BLaER1 (cell line): ENCODE measurements around the gene PLCD3.
A peak's percentile ranks its signal among the peaks of the same experiment; 100 is the strongest.

ENCODE experiments used
- H3K27ac ChIP-seq: shearing (Covaris generic); formaldehyde crosslinking; 2 replicates; pipeline ENCODE4 v1.8.1; 2022
- H3K27me3 ChIP-seq: shearing (Covaris generic); formaldehyde crosslinking; 2 replicates; pipeline ENCODE4 v1.8.1; 2022
- H3K36me3 ChIP-seq: shearing (Covaris generic); formaldehyde crosslinking; 2 replicates; pipeline ENCODE4 v1.8.1; 2022
- H3K4me1 ChIP-seq: shearing (Covaris generic); formaldehyde crosslinking; 2 replicates; pipeline ENCODE4 v1.8.1; 2022
- H3K4me2 ChIP-seq: shearing (Covaris generic); formaldehyde crosslinking; 2 replicates; pipeline ENCODE4 v1.8.1; 2022
- H3K4me3 ChIP-seq: shearing (Covaris generic); formaldehyde crosslinking; 2 replicates; pipeline ENCODE4 v1.8.1; 2022
- H3K9ac ChIP-seq: shearing (Covaris generic); formaldehyde crosslinking; 2 replicates; pipeline ENCODE4 v1.8.1; 2022
- H3K9me3 ChIP-seq: shearing (Covaris generic); formaldehyde crosslinking; 2 replicates; pipeline ENCODE4 v1.8.1; 2022
- H4K20me1 ChIP-seq: shearing (Covaris generic); formaldehyde crosslinking; 2 replicates; pipeline ENCODE4 v1.8.1; 2022
- Cebpa-rat ChIP-seq: shearing (Covaris generic); IDR thresholded peaks from 2 replicates; pipeline ENCODE4 v1.8.1; 2022

Gene PLCD3

GRCh38 chr17:45164734-45165269, 32.5 kb upstream of the PLCD3 start:
- peak overlapping the region; percentile 67 for H3K27ac ChIP-seq

GRCh38 chr17:45162025-45162687, 29.8 kb upstream of the PLCD3 start:
- TF ChIP-seq Cebpa-rat: no peak
- peak overlapping the region; percentile 65 for H3K27ac ChIP-seq
- H3K4me1 ChIP-seq: peaks cover 57% of the 10 kb centered on the region
- no peaks in the 10 kb centered on the region for H4K20me1 ChIP-seq
- H3K4me2 ChIP-seq: peak overlapping the region; percentile 80
- H3K4me3 ChIP-seq: peak overlapping the region; percentile 84
- H3K27me3 ChIP-seq: no peaks in the 10 kb centered on the region
- no peaks in the 10 kb centered on the region for H3K9me3 ChIP-seq
- H3K36me3 ChIP-seq: no peaks in the 10 kb centered on the region
- H3K9ac ChIP-seq: peak overlapping the region; percentile 47

More at GRCh38 chr17:45164734-45165269, 32.5 kb upstream of the PLCD3 start:
- Histone ChIP-seq H3K4me2 (peak overlapping the region; percentile 69), H3K9me3 (no peaks in the 10 kb centered on the region), H3K9ac (no peak overlapping the region; the same call in 1 of the 2 replicates), H3K4me3 (no peak overlapping the region), H3K36me3 (peaks cover 11% of the 10 kb centered on the region; the same call in 1 of the 2 replicates), H3K4me1 (peaks cover 40% of the 10 kb centered on the region), H4K20me1 (no peaks in the 10 kb centered on the region), H3K27me3 (no peaks in the 10 kb centered on the region)
- TF ChIP-seq Cebpa-rat: no peak

- H3K4me3 ChIP-seq: peak within 1 kb of the TSS; percentile 84
- TF ChIP-seq Cebpa-rat: no peak
- H3K36me3 ChIP-seq: no peaks in the 10 kb centered on the region
- H3K27me3 ChIP-seq: no peaks in the 10 kb centered on the region
- no peaks in the 10 kb centered on the region for H3K9me3 ChIP-seq
- peaks cover 61% of the 10 kb centered on the region for H3K4me1 ChIP-seq
- H3K27ac ChIP-seq: peak within 1 kb of the TSS; percentile 100
- H3K4me2 ChIP-seq: peak within 1 kb of the TSS; percentile 85
- H3K9ac ChIP-seq: peak within 1 kb of the TSS; percentile 99
- no peaks in the 10 kb centered on the region for H4K20me1 ChIP-seq
Observed at GRCh38 chr17:45161288-45162024, 29.1 kb upstream of the PLCD3 start, which contains the start of gene HEXIM2. Gene HEXIM2, plus strand, starts transcription at chr17:45161875. Its CDS starts 919 bp downstream, at chr17:45162794.

GRCh38 chr17:45160447-45161287, 28.4 kb upstream of the PLCD3 start:
- Histone ChIP-seq H3K4me3 (peak overlapping the region; percentile 84), H3K4me2 (peak overlapping the region; percentile 85), H3K36me3 (no peaks in the 10 kb centered on the region), H3K4me1 (peaks cover 64% of the 10 kb centered on the region), H3K9ac (peak overlapping the region; percentile 99), H3K27ac (peak overlapping the region; percentile 100), H4K20me1 (no peaks in the 10 kb centered on the region), H3K9me3 (no peaks in the 10 kb centered on the region), H3K27me3 (no peaks in the 10 kb centered on the region)
- no peak; the same call in 1 of the 2 replicates for TF ChIP-seq Cebpa-rat

GRCh38 chr17:45156242-45156641, 23.9 kb upstream of the PLCD3 start:
- peaks cover 48% of the 10 kb centered on the region for H3K4me1 ChIP-seq
- peak overlapping the region; percentile 16; the same call in 1 of the 2 replicates for H3K4me2 ChIP-seq
- peaks cover 7% of the 10 kb centered on the region for H4K20me1 ChIP-seq
- no peaks in the 10 kb centered on the region for H3K36me3 ChIP-seq
- TF ChIP-seq Cebpa-rat: no peak
- H3K4me3 ChIP-seq: no peak overlapping the region
- peak overlapping the region; percentile 8; the same call in 1 of the 2 replicates for H3K9ac ChIP-seq
- no peaks in the 10 kb centered on the region for H3K9me3 ChIP-seq
- no peak overlapping the region for H3K27ac ChIP-seq
- no peaks in the 10 kb centered on the region for H3K27me3 ChIP-seq

GRCh38 chr17:45155483-45155882, 23.2 kb upstream of the PLCD3 start:
- no peak for TF ChIP-seq Cebpa-rat
- H3K4me2 ChIP-seq: no peak overlapping the region
- H3K4me3 ChIP-seq: no peak overlapping the region
- no peak overlapping the region for H3K27ac ChIP-seq
- H3K36me3 ChIP-seq: no peaks in the 10 kb centered on the region
- peaks cover 14% of the 10 kb centered on the region for H4K20me1 ChIP-seq
- H3K27me3 ChIP-seq: no peaks in the 10 kb centered on the region
- no peaks in the 10 kb centered on the region for H3K9me3 ChIP-seq
- H3K4me1 ChIP-seq: peaks cover 55% of the 10 kb centered on the region
- peak overlapping the region; percentile 8; the same call in 1 of the 2 replicates for H3K9ac ChIP-seq

- H3K36me3 ChIP-seq: no peaks in the 10 kb centered on the region
- no peak overlapping the region for H3K4me2 ChIP-seq
- no peaks in the 10 kb centered on the region for H3K27me3 ChIP-seq
- no peak for TF ChIP-seq Cebpa-rat
- peaks cover 19% of the 10 kb centered on the region for H4K20me1 ChIP-seq
- no peak overlapping the region for H3K9ac ChIP-seq
- no peak overlapping the region for H3K27ac ChIP-seq
- H3K4me3 ChIP-seq: no peak overlapping the region
- no peaks in the 10 kb centered on the region for H3K9me3 ChIP-seq
- H3K4me1 ChIP-seq: peaks cover 55% of the 10 kb centered on the region
Observed at GRCh38 chr17:45155029-45155428, 22.7 kb upstream of the PLCD3 start.

GRCh38 chr17:45150911-45151809, 18.8 kb upstream of the PLCD3 start:
- Histone ChIP-seq H3K9ac (peak overlapping the region; percentile 85), H3K27me3 (no peaks in the 10 kb centered on the region), H3K9me3 (no peaks in the 10 kb centered on the region), H3K36me3 (no peaks in the 10 kb centered on the region), H4K20me1 (peaks cover 34% of the 10 kb centered on the region), H3K27ac (no peak overlapping the region), H3K4me2 (peak overlapping the region; percentile 95), H3K4me3 (peak overlapping the region; percentile 83), H3K4me1 (peaks cover 39% of the 10 kb centered on the region)
- no peak for TF ChIP-seq Cebpa-rat
